Sigmoid colon (tissue), 7 donors: Measurements from ENCODE around the gene GABRR3. TPM values are rescaled to one million over a fixed set of nuclear protein-coding genes. Genes with fewer than 3 reads are reported as not detected.

ENCODE experiments used
- DNase-seq: peaks from one replicate; pipeline ENCODE4 v3.0.0-alpha.2; 2019
- H3K27ac ChIP-seq, 4 donors: fragments of 200-600 bp; sonication (generic); one replicate each; pipeline ENCODE4 v1.5.1; 2016 to 2019; ENCODE audit warnings: mild to moderate bottlenecking in 1 of 4
- H3K27me3 ChIP-seq, 3 donors: fragments of 200-600 bp; sonication (generic); one replicate each; pipeline ENCODE4 v1.5.1; 2019; ENCODE audit warnings: mild to moderate bottlenecking in 1 of 3
- H3K36me3 ChIP-seq, 4 donors: fragments of 200-600 bp; sonication (generic); one replicate each; pipeline ENCODE4 v1.5.1; 2016 to 2019
- H3K4me1 ChIP-seq, 4 donors: fragments of 200-600 bp; sonication (generic); one replicate each; pipeline ENCODE4 v1.5.1; 2017 to 2019
- H3K4me3 ChIP-seq, 4 donors: fragments of 200-600 bp; sonication (generic); one replicate each; pipeline ENCODE4 v1.5.1; 2017 to 2019; ENCODE audit warnings: mild to moderate bottlenecking in 2 of 4, moderate library complexity in 1 of 4
- H3K9me3 ChIP-seq, 4 donors: fragments of 200-600 bp in 3 of 4; sonication (generic) in 3 of 4; one replicate each; pipeline versions ENCODE4 v1.5.1 to v1.6.1; 2013 to 2019
- CTCF ChIP-seq, 4 experiments: fragments of 450-650 bp in 3 of 4; fragments of 200-600 bp in 1 of 4; IDR thresholded peaks; one replicate each; pipeline ENCODE4 v1.5.1; 2016 to 2019; ENCODE audit warnings: antibody characterized with exemption in 4 of 4, mild to moderate bottlenecking in 3 of 4, moderate library complexity in 2 of 4
- EP300 ChIP-seq, 4 donors: sonication (generic); formaldehyde crosslinking; IDR thresholded peaks; one replicate each; pipeline ENCODE4 v1.6.1; 2017; ENCODE audit warnings: antibody characterized with exemption in 4 of 4
- POLR2A ChIP-seq, 2 donors: fragments of 450-650 bp; IDR thresholded peaks; one replicate each; pipeline ENCODE4 v1.6.1; 2016; ENCODE audit warnings: antibody characterized with exemption in 2 of 2, mild to moderate bottlenecking in 2 of 2, moderate library complexity in 2 of 2
- POLR2AphosphoS5 ChIP-seq, 4 donors: sonication (generic); formaldehyde crosslinking; IDR thresholded peaks; one replicate each; pipeline ENCODE4 v1.6.1; 2017; ENCODE audit warnings: antibody characterized with exemption in 4 of 4
- WGBS, 2 donors: extraction: QIAGEN DNeasy Blood & Tissue Kit; methylation state at CpG; one replicate each; pipeline ENCODE4 v1.1.7; 2013; 5-methylcytosine and 5-hydroxymethylcytosine counted together
- intact Hi-C: fragments of 100-400 bp; cut with DNase I; formaldehyde crosslinking; loops from one replicate; pipeline ENCODE4 v1.15.1; 2023
- polyA plus RNA-seq, 3 donors: library from polyadenylated mRNA; stranded (reverse); fragments of 200-250 nt; gene quantifications; one replicate each; pipeline ENCODE4 v1.2.3, GENCODE V29; 2013
- total RNA-seq, 4 donors: library from RNA; depleted of rRNA; stranded (reverse); fragments of >200 nt; gene quantifications; one replicate each; pipeline ENCODE4 v1.1.0, GENCODE V29; 2016
- donor health status: healthy with polysubstance abuse.
- donor health status: Bipolar disorder and iron deficiency.
- donor health status: healthy.

The GABRR3 gene
- total and polyA plus RNA-seq, 7 donors: not detected

DNA sequence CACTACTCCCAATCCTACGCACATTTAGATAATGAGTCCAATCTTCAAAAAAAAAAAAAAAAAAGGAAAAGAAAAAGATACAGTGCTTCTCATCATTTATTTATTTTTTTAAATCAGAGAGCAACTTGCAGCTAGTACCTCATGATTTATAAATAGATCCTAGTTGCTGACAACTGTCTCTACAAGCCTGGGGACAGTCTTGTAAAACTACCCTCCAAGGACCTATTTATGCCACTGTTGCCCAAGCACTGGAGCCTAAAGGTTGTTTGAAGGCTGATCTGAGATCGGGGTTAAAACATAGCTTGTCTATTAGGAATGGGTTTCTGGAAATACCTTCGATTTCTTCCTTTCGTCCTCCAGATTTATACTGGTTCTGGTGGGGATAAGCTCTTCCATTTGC lies 14.7 kb downstream of the GABRR3 start:
- Histone ChIP-seq H3K27me3 (peaks cover 0 to 3% (median 0%) of the 10 kb centered on the region in 3 donors), H3K27ac (no peak overlapping the region), H3K4me1 (peaks cover 0 to 21% (median 9%) of the 10 kb centered on the region in 4 donors), H3K4me3 (no peak overlapping the region), H3K9me3 (no peaks in the 10 kb centered on the region), H3K36me3 (no peaks in the 10 kb centered on the region)
- intact Hi-C loops: loop anchor here (5.0 to 10.0 kb wide), 2 partner anchors 63 to 126 kb away; no protein-coding TSS in a partner anchor
- no peak for TF ChIP-seq POLR2AphosphoS5 (IDR thresholded peaks at IDR 0.05)
- no peak for TF ChIP-seq POLR2A (IDR thresholded peaks at IDR 0.05)
- no peak for TF ChIP-seq CTCF (IDR thresholded peaks at IDR 0.05)
- no peak for TF ChIP-seq EP300 (IDR thresholded peaks at IDR 0.05)
- 94 to 96% methylated on average over 4 of the region's 4 CpGs for WGBS, 2 donors
- DNase-seq: no peak

GRCh38 chr3:98018301-98018700 lies 16.8 kb downstream of the GABRR3 start:
- Histone ChIP-seq H3K27ac (no peak overlapping the region), H3K4me3 (no peak overlapping the region), H3K36me3 (no peaks in the 10 kb centered on the region), H3K4me1 (peaks cover 0 to 30% (median 17%) of the 10 kb centered on the region in 4 donors), H3K9me3 (no peaks in the 10 kb centered on the region), H3K27me3 (no peaks in the 10 kb centered on the region)
- intact Hi-C loops: no loop called here
- 88 to 89% methylated on average over 4 of the region's 4 CpGs for WGBS, 2 donors
- TF ChIP-seq POLR2AphosphoS5 (IDR thresholded peaks at IDR 0.05): no peak
- TF ChIP-seq POLR2A (IDR thresholded peaks at IDR 0.05): no peak
- TF ChIP-seq CTCF (IDR thresholded peaks at IDR 0.05): no peak
- TF ChIP-seq EP300 (IDR thresholded peaks at IDR 0.05): no peak
- no peak for DNase-seq

GRCh38 chr3:98014268-98014585 lies 20.9 kb downstream of the GABRR3 start:
- no peak overlapping the region for H3K4me3 ChIP-seq
- H3K36me3 ChIP-seq: no peaks in the 10 kb centered on the region
- H3K27me3 ChIP-seq: no peaks in the 10 kb centered on the region
- peaks cover 0 to 22% (median 18%) of the 10 kb centered on the region in 4 donors for H3K4me1 ChIP-seq
- TF ChIP-seq POLR2A (IDR thresholded peaks at IDR 0.05) (no peak), EP300 (IDR thresholded peaks at IDR 0.05) (no peak), CTCF (IDR thresholded peaks at IDR 0.05) (no peak), POLR2AphosphoS5 (IDR thresholded peaks at IDR 0.05) (no peak)
- H3K9me3 ChIP-seq: no peaks in the 10 kb centered on the region
- DNase-seq: no peak
- intact Hi-C loops: no loop called here
- 87% methylated on average over 2 of the region's 2 CpGs for WGBS, 2 donors
- no peak overlapping the region for H3K27ac ChIP-seq

DNA sequence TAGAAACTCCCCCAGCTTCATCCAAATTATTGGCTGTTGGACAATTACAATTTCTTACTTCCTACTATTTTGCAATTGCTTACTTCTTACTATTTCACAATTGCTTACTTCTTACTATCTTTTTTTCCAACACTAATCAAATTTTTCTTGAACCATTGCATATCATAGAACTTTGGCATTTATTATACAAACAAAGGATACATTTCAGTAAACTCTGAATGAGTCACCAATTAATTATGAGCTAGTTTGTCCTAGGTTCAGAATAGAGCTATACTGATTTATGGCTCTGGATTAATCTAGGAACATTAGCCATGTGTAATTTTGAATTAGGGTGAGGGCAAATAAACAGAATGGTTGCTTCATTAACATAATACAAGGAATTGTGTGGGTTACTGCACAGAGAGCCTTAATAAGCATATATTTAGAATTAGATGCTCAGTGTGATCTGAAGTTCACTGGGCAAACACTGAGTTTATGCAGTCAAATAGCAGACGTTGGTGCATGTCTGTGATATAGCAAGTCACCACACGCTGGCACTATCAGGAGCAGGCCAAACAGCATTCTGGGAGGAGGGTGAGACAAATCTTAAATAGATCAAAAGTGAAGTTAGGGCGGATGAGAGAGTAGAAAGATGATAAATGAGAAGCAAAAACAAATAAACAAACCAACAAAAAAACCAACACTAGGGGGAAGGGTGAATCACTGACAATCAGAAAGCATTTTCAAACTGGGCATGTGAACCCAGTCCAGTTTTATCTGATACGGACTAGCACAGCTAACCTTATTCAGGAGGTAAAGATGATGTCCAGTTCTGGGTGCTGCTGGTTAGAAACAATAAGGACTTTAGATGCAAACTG lies 21.5 kb downstream of the GABRR3 start:
- intact Hi-C loops: no loop called here
- H3K36me3 ChIP-seq: no peaks in the 10 kb centered on the region
- DNase-seq: no peak
- WGBS, 2 donors: 51 to 59% methylated on average over 4 of the region's 4 CpGs
- peak overlapping the region in 1 of 4 donors; percentile 29 for H3K27ac ChIP-seq
- H3K27me3 ChIP-seq: no peaks in the 10 kb centered on the region
- no peak overlapping the region for H3K4me3 ChIP-seq
- no peak for TF ChIP-seq CTCF (IDR thresholded peaks at IDR 0.05)
- TF ChIP-seq POLR2A (IDR thresholded peaks at IDR 0.05): no peak
- no peak for TF ChIP-seq POLR2AphosphoS5 (IDR thresholded peaks at IDR 0.05)
- TF ChIP-seq EP300 (IDR thresholded peaks at IDR 0.05): no peak
- peaks cover 0 to 22% (median 18%) of the 10 kb centered on the region in 4 donors for H3K4me1 ChIP-seq
- H3K9me3 ChIP-seq: no peaks in the 10 kb centered on the region
